GM12878 (cell line): ENCODE results near the gene EP400. TPM values are rescaled to one million over a fixed set of nuclear protein-coding genes. Genes with fewer than 3 reads are reported as not detected.
A peak's percentile ranks its signal among the peaks of the same experiment; 100 is the strongest.

Experiments
- CHD1 ChIP-seq: IDR thresholded peaks from 2 replicates; pipeline ENCODE4 v1.6.1; 2012; ENCODE audit warnings: low read depth, low read length, improper control_type of control experiment
- HDAC6 ChIP-seq: fragments of 200-600 bp; sonication (generic); IDR thresholded peaks from one replicate; pipeline ENCODE4 v1.8.0; 2017; ENCODE audit warnings: antibody characterized with exemption; ENCODE audit not compliant: unreplicated experiment
- LARP7 ChIP-seq: fragments of 450-650 bp; IDR thresholded peaks from 2 replicates; pipeline ENCODE4 v1.6.1; 2017; ENCODE audit warnings: mild to moderate bottlenecking
- NFYA ChIP-seq: IDR thresholded peaks from 2 replicates; pipeline ENCODE4 v1.6.1; 2011; ENCODE audit warnings: low read depth, mild to moderate bottlenecking, low read length, improper control_type of control experiment, borderline replicate concordance
- POLR2AphosphoS5 ChIP-seq: IDR thresholded peaks from 2 replicates; pipeline ENCODE4 v1.6.1; 2011; ENCODE audit warnings: mild to moderate bottlenecking, low read length, inconsistent platforms
- RBBP5 ChIP-seq: fragments of 200-600 bp; sonication (generic); conservative IDR thresholded peaks from 2 replicates; pipeline ENCODE4 v1.6.1; 2016
- SMARCA5 ChIP-seq: fragments of 450-650 bp; IDR thresholded peaks from 2 replicates; pipeline ENCODE4 v1.6.1; 2017; ENCODE audit warnings: mild to moderate bottlenecking
- SPI1 ChIP-seq: IDR thresholded peaks from 2 replicates; pipeline ENCODE4 v1.6.1; 2011; ENCODE audit warnings: low read depth, mild to moderate bottlenecking, low read length, moderate library complexity, borderline replicate concordance; ENCODE audit not compliant: insufficient read depth
- STAT1 ChIP-seq: fragments of 450-650 bp; conservative IDR thresholded peaks from 2 replicates; pipeline ENCODE4 v1.6.1; 2014; ENCODE audit warnings: antibody characterized with exemption, mild to moderate bottlenecking
- TBL1XR1 ChIP-seq: IDR thresholded peaks from 2 replicates; pipeline ENCODE4 v1.6.1; 2012; ENCODE audit warnings: low read depth, low read length, improper control_type of control experiment
- TCF12 ChIP-seq: IDR thresholded peaks from 2 replicates; pipeline ENCODE4 v1.6.1; 2011; ENCODE audit warnings: low read depth, mild to moderate bottlenecking, low read length
- ZNF274 ChIP-seq: IDR thresholded peaks from one replicate; pipeline ENCODE4 v1.8.0; 2011; ENCODE audit not compliant: insufficient read length, insufficient read depth
- ZNF622 ChIP-seq: fragments of 450-650 bp; IDR thresholded peaks from 2 replicates; pipeline ENCODE4 v1.6.1; 2017; ENCODE audit warnings: mild to moderate bottlenecking, inconsistent platforms
- polyA plus RNA-seq, 11 experiments: library from polyadenylated mRNA; depleted of rRNA in 4 of 11; unstranded in 6 of 11; stranded (reverse) in 5 of 11; fragments of >200 nt; fragmentation: Nextera tagmentation in 4 of 11; fragmentation: Illumina TruSeq in 1 of 11; extraction: Ambion mirVana in 4 of 11; extraction: Trizol in 1 of 11; gene quantifications; 1 replicate in 1 of 11; 2 replicates in 10 of 11; pipeline versions ENCODE4 v1.2.1 to v1.2.3, GENCODE V29; 2011 to 2016; ENCODE audit warnings: inconsistent platforms in 2 of 11, missing spikeins in 2 of 11, low read depth in 1 of 11
- total RNA-seq, 4 experiments: library from RNA; depleted of rRNA in 3 of 4; stranded (reverse); fragments of >200 nt in 3 of 4; fragmentation: Illumina TruSeq in 1 of 4; extraction: Trizol in 1 of 4; gene quantifications; 2 replicates each; pipeline versions ENCODE4 v1.2.1 to v1.2.3, GENCODE V29; 2013 to 2021
- TF ChIP-seq, protein P1 (sequence below): fragments of 450-650 bp; IDR thresholded peaks from 2 replicates; pipeline ENCODE4 v1.6.1; 2017; ENCODE audit warnings: mild to moderate bottlenecking
- TF ChIP-seq, protein P2 (sequence below): fragments of 450-650 bp; formaldehyde crosslinking; IDR thresholded peaks from 2 replicates; pipeline ENCODE4 v1.4.0; 2020; ENCODE audit warnings: mild to moderate bottlenecking, moderate library complexity
- TF ChIP-seq, protein P3 (sequence below): fragments of 450-650 bp; IDR thresholded peaks from 2 replicates; pipeline ENCODE4 v1.6.1; 2017; ENCODE audit warnings: antibody characterized with exemption, mild to moderate bottlenecking, moderate library complexity
- TF ChIP-seq, protein P4 (sequence below): fragments of 450-650 bp; conservative IDR thresholded peaks from 2 replicates; pipeline ENCODE4 v1.6.1; 2017; ENCODE audit warnings: mild to moderate bottlenecking, moderate library complexity
- TF ChIP-seq, protein P5 (sequence below): IDR thresholded peaks from 2 replicates; pipeline ENCODE4 v1.6.1; 2011; ENCODE audit warnings: borderline replicate concordance, low read depth, mild to moderate bottlenecking, moderate library complexity, low read length; ENCODE audit not compliant: insufficient read depth, poor library complexity, severe bottlenecking

The EP400 gene
- total and polyA plus RNA-seq, 10 of the 15 experiments (the other 5 are each of a cell fraction or from before 2014, with no cell fraction given): 3.8 to 44.2 (median 8.4) TPM

DNA sequence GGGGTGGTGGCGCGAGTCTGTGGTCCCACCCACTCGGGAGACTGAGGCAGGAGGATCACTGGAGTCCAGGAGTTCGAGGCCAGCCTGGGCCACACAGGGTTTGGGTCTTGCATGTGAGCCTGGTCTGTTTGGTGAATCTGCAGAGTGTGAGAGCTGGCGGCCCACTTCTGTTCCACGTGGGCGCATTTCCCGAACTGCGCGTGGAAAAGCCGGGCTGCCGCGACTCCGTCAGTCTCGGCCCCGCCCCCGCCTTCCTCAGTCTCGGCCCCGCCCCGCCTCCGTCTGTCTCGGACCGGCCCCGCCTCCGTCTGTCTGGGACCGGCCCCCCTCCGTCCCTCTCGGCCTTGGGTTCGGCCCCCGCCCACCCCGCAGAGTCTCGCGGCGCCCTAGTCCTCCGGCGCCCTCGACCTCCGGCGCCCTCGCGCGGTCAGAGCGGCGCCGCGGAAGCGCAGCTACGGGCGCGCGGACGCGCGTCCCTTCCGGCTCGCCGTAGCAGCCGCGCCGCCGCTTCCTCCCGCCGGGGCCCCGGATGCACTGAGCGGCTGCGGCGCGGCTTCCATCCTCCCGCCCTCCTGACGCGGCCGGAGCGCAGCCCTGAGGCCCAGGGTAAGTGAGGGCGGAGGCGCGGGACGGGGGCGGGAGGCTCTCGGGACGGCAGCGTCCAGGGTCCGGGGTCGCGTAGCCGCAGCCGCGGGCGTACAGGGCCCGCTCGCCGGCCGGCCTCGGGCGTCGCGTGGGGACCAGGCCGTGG is at the start of gene EP400 (continued):
- TF ChIP-seq, protein P1, sequence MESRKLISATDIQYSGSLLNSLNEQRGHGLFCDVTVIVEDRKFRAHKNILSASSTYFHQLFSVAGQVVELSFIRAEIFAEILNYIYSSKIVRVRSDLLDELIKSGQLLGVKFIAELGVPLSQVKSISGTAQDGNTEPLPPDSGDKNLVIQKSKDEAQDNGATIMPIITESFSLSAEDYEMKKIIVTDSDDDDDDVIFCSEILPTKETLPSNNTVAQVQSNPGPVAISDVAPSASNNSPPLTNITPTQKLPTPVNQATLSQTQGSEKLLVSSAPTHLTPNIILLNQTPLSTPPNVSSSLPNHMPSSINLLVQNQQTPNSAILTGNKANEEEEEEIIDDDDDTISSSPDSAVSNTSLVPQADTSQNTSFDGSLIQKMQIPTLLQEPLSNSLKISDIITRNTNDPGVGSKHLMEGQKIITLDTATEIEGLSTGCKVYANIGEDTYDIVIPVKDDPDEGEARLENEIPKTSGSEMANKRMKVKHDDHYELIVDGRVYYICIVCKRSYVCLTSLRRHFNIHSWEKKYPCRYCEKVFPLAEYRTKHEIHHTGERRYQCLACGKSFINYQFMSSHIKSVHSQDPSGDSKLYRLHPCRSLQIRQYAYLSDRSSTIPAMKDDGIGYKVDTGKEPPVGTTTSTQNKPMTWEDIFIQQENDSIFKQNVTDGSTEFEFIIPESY: no peak
- TF ChIP-seq ZNF274 (no peak), HDAC6 (no peak), ZNF622 (no peak), LARP7 (peak; percentile 97), SPI1 (peak; percentile 51; the same call in 1 of the 2 replicates), POLR2AphosphoS5 (peak; percentile 54; the same call in 1 of the 2 replicates), TCF12 (no peak; the same call in 1 of the 2 replicates), NFYA (no peak), TBL1XR1 (peak; percentile 74; the same call in 1 of the 2 replicates), SMARCA5 (no peak), STAT1 (0 out of 2 replicates have a peak, but pooled peaks have one; percentile 71), CHD1 (peak; percentile 66; the same call in 1 of the 2 replicates), RBBP5 (no peak)
- TF ChIP-seq, protein P2, sequence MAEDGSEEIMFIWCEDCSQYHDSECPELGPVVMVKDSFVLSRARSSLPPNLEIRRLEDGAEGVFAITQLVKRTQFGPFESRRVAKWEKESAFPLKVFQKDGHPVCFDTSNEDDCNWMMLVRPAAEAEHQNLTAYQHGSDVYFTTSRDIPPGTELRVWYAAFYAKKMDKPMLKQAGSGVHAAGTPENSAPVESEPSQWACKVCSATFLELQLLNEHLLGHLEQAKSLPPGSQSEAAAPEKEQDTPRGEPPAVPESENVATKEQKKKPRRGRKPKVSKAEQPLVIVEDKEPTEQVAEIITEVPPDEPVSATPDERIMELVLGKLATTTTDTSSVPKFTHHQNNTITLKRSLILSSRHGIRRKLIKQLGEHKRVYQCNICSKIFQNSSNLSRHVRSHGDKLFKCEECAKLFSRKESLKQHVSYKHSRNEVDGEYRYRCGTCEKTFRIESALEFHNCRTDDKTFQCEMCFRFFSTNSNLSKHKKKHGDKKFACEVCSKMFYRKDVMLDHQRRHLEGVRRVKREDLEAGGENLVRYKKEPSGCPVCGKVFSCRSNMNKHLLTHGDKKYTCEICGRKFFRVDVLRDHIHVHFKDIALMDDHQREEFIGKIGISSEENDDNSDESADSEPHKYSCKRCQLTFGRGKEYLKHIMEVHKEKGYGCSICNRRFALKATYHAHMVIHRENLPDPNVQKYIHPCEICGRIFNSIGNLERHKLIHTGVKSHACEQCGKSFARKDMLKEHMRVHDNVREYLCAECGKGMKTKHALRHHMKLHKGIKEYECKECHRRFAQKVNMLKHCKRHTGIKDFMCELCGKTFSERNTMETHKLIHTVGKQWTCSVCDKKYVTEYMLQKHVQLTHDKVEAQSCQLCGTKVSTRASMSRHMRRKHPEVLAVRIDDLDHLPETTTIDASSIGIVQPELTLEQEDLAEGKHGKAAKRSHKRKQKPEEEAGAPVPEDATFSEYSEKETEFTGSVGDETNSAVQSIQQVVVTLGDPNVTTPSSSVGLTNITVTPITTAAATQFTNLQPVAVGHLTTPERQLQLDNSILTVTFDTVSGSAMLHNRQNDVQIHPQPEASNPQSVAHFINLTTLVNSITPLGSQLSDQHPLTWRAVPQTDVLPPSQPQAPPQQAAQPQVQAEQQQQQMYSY (CRISPR knock-in tag): no peak
- TF ChIP-seq, protein P3, sequence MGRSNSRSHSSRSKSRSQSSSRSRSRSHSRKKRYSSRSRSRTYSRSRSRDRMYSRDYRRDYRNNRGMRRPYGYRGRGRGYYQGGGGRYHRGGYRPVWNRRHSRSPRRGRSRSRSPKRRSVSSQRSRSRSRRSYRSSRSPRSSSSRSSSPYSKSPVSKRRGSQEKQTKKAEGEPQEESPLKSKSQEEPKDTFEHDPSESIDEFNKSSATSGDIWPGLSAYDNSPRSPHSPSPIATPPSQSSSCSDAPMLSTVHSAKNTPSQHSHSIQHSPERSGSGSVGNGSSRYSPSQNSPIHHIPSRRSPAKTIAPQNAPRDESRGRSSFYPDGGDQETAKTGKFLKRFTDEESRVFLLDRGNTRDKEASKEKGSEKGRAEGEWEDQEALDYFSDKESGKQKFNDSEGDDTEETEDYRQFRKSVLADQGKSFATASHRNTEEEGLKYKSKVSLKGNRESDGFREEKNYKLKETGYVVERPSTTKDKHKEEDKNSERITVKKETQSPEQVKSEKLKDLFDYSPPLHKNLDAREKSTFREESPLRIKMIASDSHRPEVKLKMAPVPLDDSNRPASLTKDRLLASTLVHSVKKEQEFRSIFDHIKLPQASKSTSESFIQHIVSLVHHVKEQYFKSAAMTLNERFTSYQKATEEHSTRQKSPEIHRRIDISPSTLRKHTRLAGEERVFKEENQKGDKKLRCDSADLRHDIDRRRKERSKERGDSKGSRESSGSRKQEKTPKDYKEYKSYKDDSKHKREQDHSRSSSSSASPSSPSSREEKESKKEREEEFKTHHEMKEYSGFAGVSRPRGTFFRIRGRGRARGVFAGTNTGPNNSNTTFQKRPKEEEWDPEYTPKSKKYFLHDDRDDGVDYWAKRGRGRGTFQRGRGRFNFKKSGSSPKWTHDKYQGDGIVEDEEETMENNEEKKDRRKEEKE: no peak
- TF ChIP-seq, protein P4, sequence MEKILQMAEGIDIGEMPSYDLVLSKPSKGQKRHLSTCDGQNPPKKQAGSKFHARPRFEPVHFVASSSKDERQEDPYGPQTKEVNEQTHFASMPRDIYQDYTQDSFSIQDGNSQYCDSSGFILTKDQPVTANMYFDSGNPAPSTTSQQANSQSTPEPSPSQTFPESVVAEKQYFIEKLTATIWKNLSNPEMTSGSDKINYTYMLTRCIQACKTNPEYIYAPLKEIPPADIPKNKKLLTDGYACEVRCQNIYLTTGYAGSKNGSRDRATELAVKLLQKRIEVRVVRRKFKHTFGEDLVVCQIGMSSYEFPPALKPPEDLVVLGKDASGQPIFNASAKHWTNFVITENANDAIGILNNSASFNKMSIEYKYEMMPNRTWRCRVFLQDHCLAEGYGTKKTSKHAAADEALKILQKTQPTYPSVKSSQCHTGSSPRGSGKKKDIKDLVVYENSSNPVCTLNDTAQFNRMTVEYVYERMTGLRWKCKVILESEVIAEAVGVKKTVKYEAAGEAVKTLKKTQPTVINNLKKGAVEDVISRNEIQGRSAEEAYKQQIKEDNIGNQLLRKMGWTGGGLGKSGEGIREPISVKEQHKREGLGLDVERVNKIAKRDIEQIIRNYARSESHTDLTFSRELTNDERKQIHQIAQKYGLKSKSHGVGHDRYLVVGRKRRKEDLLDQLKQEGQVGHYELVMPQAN: peak; percentile 92
- TF ChIP-seq, protein P5, sequence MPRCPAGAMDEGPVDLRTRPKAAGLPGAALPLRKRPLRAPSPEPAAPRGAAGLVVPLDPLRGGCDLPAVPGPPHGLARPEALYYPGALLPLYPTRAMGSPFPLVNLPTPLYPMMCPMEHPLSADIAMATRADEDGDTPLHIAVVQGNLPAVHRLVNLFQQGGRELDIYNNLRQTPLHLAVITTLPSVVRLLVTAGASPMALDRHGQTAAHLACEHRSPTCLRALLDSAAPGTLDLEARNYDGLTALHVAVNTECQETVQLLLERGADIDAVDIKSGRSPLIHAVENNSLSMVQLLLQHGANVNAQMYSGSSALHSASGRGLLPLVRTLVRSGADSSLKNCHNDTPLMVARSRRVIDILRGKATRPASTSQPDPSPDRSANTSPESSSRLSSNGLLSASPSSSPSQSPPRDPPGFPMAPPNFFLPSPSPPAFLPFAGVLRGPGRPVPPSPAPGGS: no peak
